ENCODE measurements around the gene MATR3.
A peak's percentile ranks its signal among the peaks of the same experiment; 100 is the strongest.

Gene MATR3

DNA sequence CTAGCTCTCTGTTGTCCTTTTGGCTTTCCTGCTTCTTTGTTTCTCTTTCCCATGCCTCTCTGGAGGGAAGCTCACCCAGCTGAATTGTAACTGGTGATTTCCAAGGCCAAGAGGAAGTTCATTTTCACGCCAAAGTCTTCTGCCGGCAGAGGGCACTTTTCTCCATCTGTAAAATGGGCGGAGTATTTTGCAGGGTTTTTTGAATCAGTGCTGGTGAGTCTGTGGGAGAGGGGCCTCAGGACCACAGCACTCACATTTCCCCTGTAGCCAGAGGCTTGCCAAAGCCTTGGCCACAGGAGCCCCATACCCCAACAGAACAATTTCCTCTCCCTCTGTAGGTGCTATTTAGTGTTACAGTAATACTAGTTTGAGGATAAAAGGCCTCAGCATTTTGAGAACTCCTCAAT is 42.3 kb upstream of the MATR3 start:
- H3K36me3 ChIP-seq (ENCODE audit: control insufficient read depth, insufficient read depth, low read length) = no peaks in the 10 kb centered on the region
- peak; percentile 74 for TF ChIP-seq CTCF (IDR thresholded peaks at IDR 0.05; ENCODE audit: insufficient read depth, low read length, poor library complexity, severe bottlenecking)
- no peaks in the 10 kb centered on the region for H3K27me3 ChIP-seq (replicated peaks; ENCODE audit: control insufficient read depth, insufficient read depth, low read length)
- no peak overlapping the region for H3K4me3 ChIP-seq (replicated peaks; ENCODE audit: low read depth, low read length)
- DNase-seq (ENCODE audit: extremely low read depth, insufficient read length) = peak; percentile 34

DNA sequence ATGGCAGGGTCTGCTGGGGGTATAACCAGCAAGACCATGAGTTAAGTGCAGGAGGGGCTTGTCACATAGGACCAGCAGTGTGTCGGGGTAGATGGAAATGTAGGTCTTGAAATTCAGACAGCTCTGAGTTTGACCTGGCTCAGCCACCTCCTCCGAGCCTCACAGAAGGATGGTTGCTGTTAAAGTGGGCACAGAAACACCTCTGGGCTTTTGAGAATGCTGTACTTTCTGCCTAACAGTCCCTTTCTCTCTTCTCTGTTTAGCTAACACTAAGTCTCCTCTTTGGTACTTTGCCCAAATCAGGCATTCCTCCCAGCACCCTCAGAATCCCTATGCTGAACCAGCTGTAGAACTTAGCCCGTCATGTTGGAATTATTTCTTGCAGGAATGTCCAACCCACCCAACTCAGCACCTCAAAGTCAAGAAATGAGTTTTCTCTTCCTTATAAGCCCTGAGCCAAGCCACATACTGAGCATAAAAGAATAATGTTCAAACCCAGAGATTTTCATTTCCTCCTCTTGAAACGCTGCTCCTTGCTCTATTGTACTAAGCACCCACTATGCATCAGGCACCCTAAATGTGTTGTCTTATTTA is 41.7 kb upstream of the MATR3 start:
- no peak for TF ChIP-seq CTCF (IDR thresholded peaks at IDR 0.05; ENCODE audit: insufficient read depth, low read length, poor library complexity, severe bottlenecking)

DNA sequence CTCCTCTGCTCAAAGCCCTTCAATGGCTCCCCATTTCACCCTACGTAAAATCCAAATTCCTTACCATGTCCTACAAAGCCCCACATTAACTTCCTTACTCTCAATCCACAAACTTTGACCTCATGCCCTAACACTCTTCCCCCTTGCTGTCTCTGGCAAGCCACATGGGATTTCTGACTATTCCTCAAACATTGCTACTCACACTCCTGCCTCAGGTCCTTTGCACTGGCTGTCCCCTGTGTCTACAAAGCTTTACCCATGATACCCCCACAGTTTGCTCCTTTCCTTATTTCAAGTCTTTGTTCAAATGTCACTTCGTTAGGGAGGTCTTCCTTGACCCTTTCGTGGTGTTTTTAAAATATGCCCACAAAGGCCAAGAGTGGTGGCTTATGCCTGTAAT is 40.4 kb upstream of the MATR3 start:
- Histone ChIP-seq H3K27me3 (replicated peaks; ENCODE audit: control insufficient read depth, insufficient read depth, low read length) (no peaks in the 10 kb centered on the region), H3K36me3 (ENCODE audit: control insufficient read depth, insufficient read depth, low read length) (no peaks in the 10 kb centered on the region), H3K4me3 (replicated peaks; ENCODE audit: low read depth, low read length) (no peak overlapping the region)
- no peak for DNase-seq (ENCODE audit: extremely low read depth, insufficient read length)
- TF ChIP-seq CTCF (IDR thresholded peaks at IDR 0.05; ENCODE audit: insufficient read depth, low read length, poor library complexity, severe bottlenecking) = no peak

More for the DNA sequence above, 41.7 kb upstream of the MATR3 start:
- DNase-seq (ENCODE audit: extremely low read depth, insufficient read length) = no peak
- H3K4me3 ChIP-seq (replicated peaks; ENCODE audit: low read depth, low read length) = no peak overlapping the region
- H3K27me3 ChIP-seq (replicated peaks; ENCODE audit: control insufficient read depth, insufficient read depth, low read length) = no peaks in the 10 kb centered on the region
- no peaks in the 10 kb centered on the region for H3K36me3 ChIP-seq (ENCODE audit: control insufficient read depth, insufficient read depth, low read length)

- no peak for TF ChIP-seq CTCF (IDR thresholded peaks at IDR 0.05; ENCODE audit: insufficient read depth, low read length, poor library complexity, severe bottlenecking)
- DNase-seq (ENCODE audit: extremely low read depth, insufficient read length) = no peak
- H3K27me3 ChIP-seq (replicated peaks; ENCODE audit: control insufficient read depth, insufficient read depth, low read length) = no peaks in the 10 kb centered on the region; the same call in 1 of the 2 replicates
- H3K4me3 ChIP-seq (replicated peaks; ENCODE audit: low read depth, low read length) = no peak overlapping the region
- H3K36me3 ChIP-seq (ENCODE audit: control insufficient read depth, insufficient read depth, low read length) = no peaks in the 10 kb centered on the region
Measured at GRCh38 chr5:139256820-139257219, 36.7 kb upstream of the MATR3 start.

DNA sequence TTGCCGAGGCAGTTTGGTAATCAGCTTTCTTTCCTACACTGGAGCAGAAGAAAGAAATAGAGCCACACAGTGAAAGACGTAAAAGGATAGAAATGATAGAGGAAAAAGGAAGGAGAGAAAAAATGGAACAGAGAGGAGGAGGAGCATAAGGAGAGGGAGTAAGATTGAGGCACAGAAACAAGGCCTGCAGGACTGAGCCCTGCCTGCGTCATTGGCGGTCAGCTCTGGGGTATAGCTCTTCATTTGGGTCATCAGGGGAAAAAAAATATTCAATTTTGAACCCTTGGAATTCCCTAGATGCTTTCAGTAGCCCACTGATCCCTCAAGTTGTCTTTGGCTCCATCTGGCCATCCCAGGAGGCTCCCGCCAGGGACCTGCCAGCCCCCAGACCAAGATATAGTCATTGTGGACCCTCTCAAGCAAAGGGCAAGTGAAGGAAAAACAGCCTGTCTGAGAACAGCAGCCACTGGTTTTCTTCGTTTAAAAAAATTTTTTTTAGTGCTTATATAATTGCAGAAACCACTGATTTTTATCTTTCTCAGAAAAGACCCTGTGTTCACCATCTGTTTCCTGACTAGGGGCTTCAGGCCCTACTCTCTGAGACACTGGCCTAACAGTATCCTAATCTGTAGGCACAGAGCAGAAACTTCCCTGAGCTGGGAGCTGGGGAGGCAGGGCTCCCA is 31.3 kb upstream of the MATR3 start:
- Histone ChIP-seq H3K36me3 (ENCODE audit: control insufficient read depth, insufficient read depth, low read length) (no peaks in the 10 kb centered on the region), H3K27me3 (replicated peaks; ENCODE audit: control insufficient read depth, insufficient read depth, low read length) (no peaks in the 10 kb centered on the region; the same call in 1 of the 2 replicates), H3K4me3 (replicated peaks; ENCODE audit: low read depth, low read length) (no peak overlapping the region)
- no peak for TF ChIP-seq CTCF (IDR thresholded peaks at IDR 0.05; ENCODE audit: insufficient read depth, low read length, poor library complexity, severe bottlenecking)
- DNase-seq (ENCODE audit: extremely low read depth, insufficient read length) = no peak

All from GM06990 (cell line).